ENCODE results near the gene RASSF5. TPM values are rescaled to one million over a fixed set of nuclear protein-coding genes. Genes with fewer than 3 reads are reported as not detected.
A peak's percentile ranks its signal among the peaks of the same experiment; 100 is the strongest.

Gene RASSF5
- total RNA-seq, 2 experiments from 2014 or later: 215 to 218 TPM

- ChIA-PET POLR2A (interaction anchor here (0.8 to 26.8 kb wide), 11 partner anchors 11 to 246 kb away, joined by 3 to 1021 read pairs (median 5); partner anchors contain the start of gene RASSF5), CTCF (interaction anchor here (1.1 to 24.5 kb wide), 17 partner anchors 10 to 109 kb away, joined by 3 to 583 read pairs (median 6); partner anchors contain the start of genes DYRK3, EIF2D, IKBKE and RASSF5)
- Mint-ChIP-seq H3K27ac (peak overlapping the region; percentile 97), H3K36me3 (ENCODE audit: low read depth) (peaks cover 32% of the 10 kb centered on the region), H3K27me3 (no peaks in the 10 kb centered on the region), H3K4me3 (peak overlapping the region; percentile 96), H3K4me1 (ENCODE audit: low read depth) (peaks cover 53% of the 10 kb centered on the region), H3K9me3 (no peaks in the 10 kb centered on the region)
- intact Hi-C loops (cut with micrococcal nuclease): no loop called here
- ATAC-seq (peak; percentile 1), DNase-seq (peak; percentile 67)
- no peak for TF ChIP-seq CTCF (IDR thresholded peaks at IDR 0.05)
These were observed 48.2 kb downstream of the RASSF5 start for GRCh38 chr1:206555473-206555935.

GRCh38 chr1:206556047-206556749 lies 48.9 kb downstream of the RASSF5 start:
- intact Hi-C loops (cut with micrococcal nuclease): loop anchor here (2.0 kb wide), 1 partner anchor 27 kb away; no protein-coding TSS in a partner anchor
- ATAC-seq: peak; percentile 52
- no peak for TF ChIP-seq CTCF (IDR thresholded peaks at IDR 0.05)
- Mint-ChIP-seq H3K27ac (peak overlapping the region; percentile 97), H3K9me3 (no peaks in the 10 kb centered on the region), H3K36me3 (ENCODE audit: low read depth) (peaks cover 39% of the 10 kb centered on the region), H3K4me1 (ENCODE audit: low read depth) (peaks cover 58% of the 10 kb centered on the region), H3K27me3 (no peaks in the 10 kb centered on the region), H3K4me3 (peak overlapping the region; percentile 96)
- ChIA-PET CTCF (interaction anchor here (0.6 to 24.5 kb wide), 17 partner anchors 9 to 170 kb away, joined by 3 to 583 read pairs (median 6); partner anchors contain the start of genes DYRK3, EIF2D and RASSF5), POLR2A (interaction anchor here (0.6 to 26.8 kb wide), 14 partner anchors 10 to 246 kb away, joined by 3 to 1021 read pairs (median 4); partner anchors contain the start of gene RASSF5)
- DNase-seq: peak; percentile 76

GRCh38 chr1:206556750-206557635 lies 49.7 kb downstream of the RASSF5 start:
- ChIA-PET CTCF (interaction anchor here (0.6 to 24.5 kb wide), 9 partner anchors 8 to 170 kb away, joined by 3 to 583 read pairs (median 9); no protein-coding TSS in a partner anchor), POLR2A (interaction anchor here (0.8 to 26.8 kb wide), 7 partner anchors 12 to 67 kb away, joined by 3 to 1021 read pairs (median 7); partner anchors contain the start of gene RASSF5)
- Mint-ChIP-seq H3K9me3 (no peaks in the 10 kb centered on the region), H3K4me1 (ENCODE audit: low read depth) (peaks cover 59% of the 10 kb centered on the region), H3K27me3 (no peaks in the 10 kb centered on the region), H3K4me3 (peak overlapping the region; percentile 96), H3K36me3 (ENCODE audit: low read depth) (peaks cover 46% of the 10 kb centered on the region), H3K27ac (peak overlapping the region; percentile 100)
- DNase-seq (peak; percentile 95), ATAC-seq (peak; percentile 51)
- intact Hi-C loops (cut with micrococcal nuclease): loop anchor here (2.0 kb wide), 1 partner anchor 26 kb away; no protein-coding TSS in a partner anchor
- no peak for TF ChIP-seq CTCF (IDR thresholded peaks at IDR 0.05)

GRCh38 chr1:206557636-206558473 lies 50.5 kb downstream of the RASSF5 start:
- POLR2A ChIA-PET: interaction anchor here (0.8 to 26.8 kb wide), 5 partner anchors 13 to 87 kb away, joined by 3 to 1021 read pairs (median 5); partner anchors contain the start of genes EIF2D, IKBKE and RASSF5
- peaks cover 55% of the 10 kb centered on the region for H3K36me3 Mint-ChIP-seq (ENCODE audit: low read depth)
- no peaks in the 10 kb centered on the region for H3K27me3 Mint-ChIP-seq
- ATAC-seq (no peak), DNase-seq (peak; percentile 54)
- H3K4me3 Mint-ChIP-seq: peak overlapping the region; percentile 96
- no peak for TF ChIP-seq CTCF (IDR thresholded peaks at IDR 0.05)
- no peaks in the 10 kb centered on the region for H3K9me3 Mint-ChIP-seq
- CTCF ChIA-PET: interaction anchor here (0.8 to 24.5 kb wide), 4 partner anchors 11 to 106 kb away, joined by 3 to 583 read pairs (median 13); no protein-coding TSS in a partner anchor
- peak overlapping the region; percentile 100 for H3K27ac Mint-ChIP-seq
- intact Hi-C loops (cut with micrococcal nuclease): loop anchor here (2.0 kb wide), 1 partner anchor 25 kb away; no protein-coding TSS in a partner anchor
- H3K4me1 Mint-ChIP-seq (ENCODE audit: low read depth): peaks cover 59% of the 10 kb centered on the region

All from activated CD8-positive, alpha-beta T cell treated with anti-CD3 and anti-CD28 coated beads for 36 hours (primary cell).